Heart right ventricle (tissue), 16 donors: ENCODE measurements around the gene PDIK1L. TPM values are rescaled to one million over a fixed set of nuclear protein-coding genes. Genes with fewer than 3 reads are reported as not detected.

ENCODE experiments used
- ATAC-seq, 8 donors: fragments of 200-7000 bp; cut with Tn5 transposase; one replicate each; pipeline ENCODE4 v1.9.1; 2020; ENCODE audit warnings: mild to moderate bottlenecking in 8 of 8, moderate library complexity in 8 of 8, moderate number of reproducible peaks in 1 of 8
- DNase-seq, 2 donors: peaks; one replicate each; pipeline ENCODE4 v3.0.0-alpha.2; 2020
- H3K27ac ChIP-seq, 10 donors: fragments of 200-600 bp; sonication (generic) in 2 of 10; one replicate each; pipeline versions ENCODE4 v1.5.0 to v1.8.0; 2020 to 2022; ENCODE audit warnings: mild to moderate bottlenecking in 3 of 10
- H3K27me3 ChIP-seq, 7 donors: fragments of 200-600 bp; one replicate each; pipeline ENCODE4 v1.8.0; 2021 to 2022; ENCODE audit warnings: mild to moderate bottlenecking in 2 of 7
- H3K36me3 ChIP-seq, 9 donors: fragments of 200-600 bp; sonication (generic) in 1 of 9; one replicate each; pipeline versions ENCODE4 v1.5.0 to v1.8.0; 2020 to 2022; ENCODE audit warnings: mild to moderate bottlenecking in 2 of 9
- H3K4me1 ChIP-seq, 9 donors: fragments of 200-600 bp; sonication (generic) in 1 of 9; one replicate each; pipeline versions ENCODE4 v1.5.0 to v1.8.0; 2020 to 2022; ENCODE audit warnings: mild to moderate bottlenecking in 4 of 9
- H3K4me3 ChIP-seq, 10 donors: fragments of 200-600 bp; sonication (generic) in 2 of 10; one replicate each; pipeline versions ENCODE4 v1.5.0 to v1.8.0; 2020 to 2022; ENCODE audit warnings: mild to moderate bottlenecking in 7 of 10, moderate library complexity in 2 of 10
- H3K9me3 ChIP-seq, 11 donors: fragments of 200-600 bp in 10 of 11; sonication (generic) in 2 of 11; one replicate each; pipeline versions ENCODE4 v1.5.0 to v1.8.0; 2013 to 2022; ENCODE audit warnings: mild to moderate bottlenecking in 2 of 11, control low read depth in 1 of 11, moderate library complexity in 1 of 11
- WGBS, 2 donors: extraction: QIAGEN DNeasy Blood & Tissue Kit; methylation state at CpG; one replicate each; pipeline ENCODE4 v1.1.7; 2013; ENCODE audit warnings: inconsistent platforms in 1 of 2; 5-methylcytosine and 5-hydroxymethylcytosine counted together
- intact Hi-C, 10 donors: fragments of 100-400 bp; cut with DNase I; formaldehyde crosslinking; loops; one replicate each; pipeline versions ENCODE4 v1.11.1 to v1.14.2; 2022
- polyA plus RNA-seq, 2 donors: library from polyadenylated mRNA; stranded (reverse); fragments of 200-250 nt; gene quantifications; one replicate each; pipeline ENCODE4 v1.2.3, GENCODE V29; 2013
- total RNA-seq, 10 donors: library from RNA; stranded (reverse); fragmentation: NEBNext Ultra II Directional in 3 of 10; extraction: Animal tissue kit (Norgen Biotek cat#: 25700) in 3 of 10; gene quantifications; one replicate each; pipeline versions ENCODE4 v1.2.1 to v1.2.4, GENCODE V29; 2021 to 2023
- TF ChIP-seq, protein P1 (sequence below), 9 donors: fragments of 200-600 bp; sonication (generic) in 2 of 9; IDR thresholded peaks; one replicate each; pipeline versions ENCODE4 v1.5.0 to v1.8.0; 2021 to 2022; ENCODE audit warnings: antibody characterized with exemption in 9 of 9, mild to moderate bottlenecking in 5 of 9, moderate library complexity in 1 of 9
- donor health status: Arrhythmogenic right ventricular cardiomyopathy.
- donor health status: ischemic (EF 13 %, LVEDD 7.1; RV severe dilation, severe dysfunction).
- donor health status: healthy with polysubstance abuse.
- donor health status: DM: no; HTN: yes; CAD: no.
- donor health status: DM: no; HTN: no; CAD: no.
- donor health status: ischemic (EF 25% LVEDD 6.9; RV normal size, moderate dysfunction).
- donor health status: ischemic (EF 25% LVEDD 5.7; RV mildly dilated, moderate dysfunction).
- donor health status: healthy.
- donor health status: DM: yes; HTN: yes; CAD: no.
- donor health status: Ischemic cardiomyopathy.
- donor health status: ischemic (EF 35%, LVEDD 5.7; RV mildly dilated, moderate dysfunction).
- donor health status: nonischemic (EF 11% LVEDD 7.7; RV severe dilation, severe dysfunction).
- donor health status: DM: yes; HTN: yes; CAD: no.
- donor health status: PGD.
- donor health status: ischemic (EF 29% LVEDD 5.4; RV normal size, mild dysfunction).
- donor health status: nonischemic (EF 23%, LVEDD 6.1; RV moderate dilation, normal function).

PDIK1L gene
- total and polyA plus RNA-seq, 12 donors = 1.6 to 8.3 (median 5.3) TPM

GRCh38 chr1:26158908-26159742 is 47.5 kb downstream of the PDIK1L start, which contains the start of gene FAM110D:
Gene FAM110D (plus strand): TSS chr1:26159079. CDS start chr1:26161292, 2,213 bp downstream.
- 18 to 22% methylated on average over 6 of the region's 6 CpGs for WGBS, 2 donors
- peaks cover 0 to 80% (median 0%) of the 10 kb centered on the region in 7 donors for H3K27me3 ChIP-seq
- intact Hi-C loops = loop anchor here in 2 of 10 donors (2.0 to 10.0 kb wide), 2 partner anchors 48 to 264 kb away; partner anchors contain the start of gene PDIK1L (in 1 of the 2)
- no peaks in the 10 kb centered on the region for H3K9me3 ChIP-seq
- ATAC-seq (peak; percentile 39 to 77 (median 64)), DNase-seq (peak; percentile 48 to 65)
- peak within 1 kb of the TSS; percentile 19 to 70 (median 60) for H3K4me3 ChIP-seq
- H3K27ac ChIP-seq = peak within 1 kb of the TSS; percentile 85 to 97 (median 93)
- TF ChIP-seq, protein P1, sequence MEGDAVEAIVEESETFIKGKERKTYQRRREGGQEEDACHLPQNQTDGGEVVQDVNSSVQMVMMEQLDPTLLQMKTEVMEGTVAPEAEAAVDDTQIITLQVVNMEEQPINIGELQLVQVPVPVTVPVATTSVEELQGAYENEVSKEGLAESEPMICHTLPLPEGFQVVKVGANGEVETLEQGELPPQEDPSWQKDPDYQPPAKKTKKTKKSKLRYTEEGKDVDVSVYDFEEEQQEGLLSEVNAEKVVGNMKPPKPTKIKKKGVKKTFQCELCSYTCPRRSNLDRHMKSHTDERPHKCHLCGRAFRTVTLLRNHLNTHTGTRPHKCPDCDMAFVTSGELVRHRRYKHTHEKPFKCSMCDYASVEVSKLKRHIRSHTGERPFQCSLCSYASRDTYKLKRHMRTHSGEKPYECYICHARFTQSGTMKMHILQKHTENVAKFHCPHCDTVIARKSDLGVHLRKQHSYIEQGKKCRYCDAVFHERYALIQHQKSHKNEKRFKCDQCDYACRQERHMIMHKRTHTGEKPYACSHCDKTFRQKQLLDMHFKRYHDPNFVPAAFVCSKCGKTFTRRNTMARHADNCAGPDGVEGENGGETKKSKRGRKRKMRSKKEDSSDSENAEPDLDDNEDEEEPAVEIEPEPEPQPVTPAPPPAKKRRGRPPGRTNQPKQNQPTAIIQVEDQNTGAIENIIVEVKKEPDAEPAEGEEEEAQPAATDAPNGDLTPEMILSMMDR (IDR thresholded peaks at IDR 0.05) = no peak
- peaks cover 29 to 93% (median 69%) of the 10 kb centered on the region in 9 donors for H3K4me1 ChIP-seq
- H3K36me3 ChIP-seq = peaks cover 0 to 6% (median 0%) of the 10 kb centered on the region in 9 donors

DNA sequence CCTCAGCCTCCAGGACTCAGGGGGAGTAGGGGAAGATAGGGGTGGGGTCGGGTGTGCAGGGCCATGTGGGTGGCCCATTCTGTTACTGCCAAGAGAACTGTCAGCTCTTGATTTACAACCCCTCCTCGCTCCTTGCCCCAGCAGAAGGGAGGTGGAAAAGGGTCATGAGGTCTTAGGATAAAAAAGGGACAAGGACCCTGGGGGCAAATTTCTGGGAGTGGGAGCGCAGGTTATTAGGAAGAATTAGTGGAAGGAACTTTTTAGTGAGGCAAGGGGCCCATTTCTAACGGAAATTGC is 48.1 kb downstream of the PDIK1L start:
- peak overlapping the region; percentile 19 to 70 (median 60) for H3K4me3 ChIP-seq
- H3K9me3 ChIP-seq = no peaks in the 10 kb centered on the region
- TF ChIP-seq, protein P1 (IDR thresholded peaks at IDR 0.05) = no peak
- peaks cover 0 to 6% (median 0%) of the 10 kb centered on the region in 9 donors for H3K36me3 ChIP-seq
- intact Hi-C loops = loop anchor here in 5 of 10 donors (2.0 to 10.0 kb wide), 5 partner anchors 47 to 265 kb away; partner anchors contain the start of gene PDIK1L (in 3 of the 5)
- WGBS, 2 donors = 47 to 54% methylated on average over 4 of the region's 4 CpGs
- H3K4me1 ChIP-seq = peaks cover 27 to 91% (median 69%) of the 10 kb centered on the region in 9 donors
- ATAC-seq (peak in 1 of 8 donors; percentile 5), DNase-seq (no peak)
- peak overlapping the region; percentile 85 to 97 (median 93) for H3K27ac ChIP-seq
- H3K27me3 ChIP-seq = peaks cover 0 to 84% (median 0%) of the 10 kb centered on the region in 7 donors

- DNase-seq (peak; percentile 30 to 38), ATAC-seq (peak in 5 of 8 donors; percentile 18 to 29 (median 24))
- Histone ChIP-seq H3K27me3 (peaks cover 0 to 74% (median 0%) of the 10 kb centered on the region in 7 donors), H3K4me1 (peaks cover 27 to 85% (median 62%) of the 10 kb centered on the region in 9 donors), H3K36me3 (peaks cover 0 to 6% (median 0%) of the 10 kb centered on the region in 9 donors), H3K4me3 (peak overlapping the region; percentile 19 to 70 (median 60)), H3K9me3 (no peaks in the 10 kb centered on the region), H3K27ac (peak overlapping the region; percentile 85 to 97 (median 93))
- intact Hi-C loops = loop anchor here in 5 of 10 donors (1.0 to 10.0 kb wide), 5 partner anchors 48 to 164 kb away; partner anchors contain the start of gene PDIK1L (in 3 of the 5)
- TF ChIP-seq, protein P1 (IDR thresholded peaks at IDR 0.05) = no peak
- WGBS, 2 donors = 18 to 23% methylated on average over 18 of the region's 18 CpGs
Observed at GRCh38 chr1:26160527-26161414, 49.1 kb downstream of the PDIK1L start.
